ENCODE measurements around the gene TENM4. TPM values are rescaled to one million over a fixed set of nuclear protein-coding genes. Genes with fewer than 3 reads are reported as not detected.
"Not testable (repeated sequence)": the region's sequence is repeated elsewhere in the genome, so short reads cannot be mapped to it uniquely, and the experiment has no call there.

TENM4 gene
- total RNA-seq, 1 donor from 2014 or later: 0.21 TPM

DNA sequence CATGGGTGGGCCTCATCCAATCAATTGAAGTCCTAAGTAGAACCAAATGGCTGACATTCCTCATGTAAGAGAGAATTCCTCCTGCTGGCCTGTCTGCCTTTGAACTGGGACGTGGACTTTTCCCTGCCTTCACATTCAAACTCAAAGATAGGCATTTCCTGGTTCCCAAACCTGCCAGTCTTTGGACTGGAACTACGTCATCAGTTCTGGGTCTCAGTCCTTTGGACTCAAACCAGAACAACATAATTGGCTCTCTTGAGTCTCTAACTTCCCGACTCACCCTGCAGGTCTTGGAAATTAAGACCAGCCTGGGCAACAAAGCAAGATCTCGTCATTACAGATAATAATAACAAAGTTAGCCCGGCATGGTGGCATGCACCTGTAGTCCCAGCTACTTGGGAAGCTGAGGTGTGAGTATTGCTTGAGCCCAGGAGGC lies 827.4 kb downstream of the TENM4 start:
- DNase-seq (ENCODE audit: low read depth): no peak

DNA sequence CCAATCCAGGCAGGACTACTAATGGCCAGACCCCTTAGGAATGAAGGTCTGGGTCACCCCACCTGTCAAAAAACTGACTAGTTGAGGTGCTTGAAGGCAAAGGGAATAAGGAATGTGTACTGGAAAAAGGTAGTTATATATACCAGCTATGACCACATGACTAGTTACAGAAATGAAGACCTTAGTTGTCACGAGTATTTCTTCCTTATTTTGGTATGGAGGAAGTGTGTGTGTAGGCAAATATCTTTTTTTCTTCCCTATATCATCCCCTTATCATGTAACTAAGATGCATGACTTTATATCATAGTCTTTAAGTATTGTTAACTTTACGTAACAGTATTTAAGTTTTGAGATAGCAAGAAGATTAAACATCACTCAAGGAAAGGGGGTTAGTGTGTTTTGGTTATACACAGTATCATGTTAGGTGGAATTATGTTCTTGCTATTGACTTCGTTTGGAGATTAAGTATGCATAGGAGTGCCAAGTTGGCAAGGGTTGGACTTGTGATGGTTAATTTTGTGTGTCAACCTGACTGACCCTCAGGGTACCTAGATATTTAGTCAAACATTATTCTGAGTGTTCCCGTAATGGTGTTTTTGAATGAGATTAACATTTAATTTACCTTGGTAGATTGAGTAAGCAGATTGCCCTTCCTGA lies 828.0 kb downstream of the TENM4 start:
- no peak for DNase-seq (ENCODE audit: low read depth)

DNA sequence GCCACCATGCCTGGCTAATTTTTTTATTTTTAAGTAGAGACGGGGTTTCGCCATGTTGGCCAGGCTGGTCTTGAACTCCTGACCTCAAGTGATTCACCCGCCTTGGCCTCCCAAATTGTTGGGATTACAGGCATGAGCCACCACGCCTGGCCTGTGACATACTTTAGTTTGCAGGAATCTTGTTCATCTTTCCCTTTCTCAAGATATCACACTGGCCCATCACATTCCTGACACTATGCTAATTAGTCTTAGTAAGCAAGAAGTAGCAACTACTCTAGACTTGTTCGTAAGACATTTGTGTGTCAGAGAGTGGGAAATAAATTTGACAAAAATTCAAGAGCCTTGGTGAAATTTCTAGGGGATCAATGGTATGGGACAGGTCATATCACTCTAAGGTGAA lies 831.5 kb downstream of the TENM4 start:
- not testable (repeated sequence) for DNase-seq (ENCODE audit: low read depth)

DNA sequence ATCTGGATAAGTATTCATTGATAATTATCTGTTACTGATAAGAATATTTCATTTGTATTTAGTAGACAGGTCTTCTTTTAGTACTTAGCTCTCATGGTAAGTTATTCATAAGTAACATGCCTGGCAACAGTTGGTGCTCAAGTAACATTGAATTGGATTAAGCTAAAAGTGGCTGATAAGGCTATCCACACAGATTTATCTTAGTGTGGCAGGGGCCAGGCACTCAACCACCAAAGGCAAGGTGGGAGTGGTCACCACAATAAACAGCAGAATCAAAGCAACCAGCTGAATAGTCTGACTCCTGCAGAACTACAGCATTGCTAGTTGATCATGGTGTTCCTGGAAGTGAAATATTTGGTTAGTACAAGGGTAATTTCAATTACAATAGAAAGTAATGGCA lies 833.1 kb downstream of the TENM4 start:
- DNase-seq (ENCODE audit: low read depth): no peak

DNA sequence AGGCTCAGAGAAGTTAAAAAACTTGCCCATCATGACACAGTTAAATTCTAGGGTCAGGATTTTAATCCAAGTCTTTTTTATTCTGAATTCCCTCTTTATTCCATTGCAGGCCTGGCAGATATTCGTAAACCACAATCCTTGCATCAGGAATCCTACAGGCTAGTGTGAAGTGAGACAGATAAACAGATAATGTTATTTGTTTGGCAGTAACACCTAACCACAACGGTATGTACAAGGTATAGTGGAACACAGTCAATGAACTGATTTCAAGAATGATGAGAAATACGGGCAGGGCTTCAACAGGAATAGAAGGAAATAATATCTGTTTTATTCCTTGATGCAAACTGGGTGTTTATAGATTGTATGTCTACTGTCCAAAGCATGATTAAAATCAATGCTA lies 834.2 kb downstream of the TENM4 start:
- DNase-seq (ENCODE audit: low read depth): no peak

DNA sequence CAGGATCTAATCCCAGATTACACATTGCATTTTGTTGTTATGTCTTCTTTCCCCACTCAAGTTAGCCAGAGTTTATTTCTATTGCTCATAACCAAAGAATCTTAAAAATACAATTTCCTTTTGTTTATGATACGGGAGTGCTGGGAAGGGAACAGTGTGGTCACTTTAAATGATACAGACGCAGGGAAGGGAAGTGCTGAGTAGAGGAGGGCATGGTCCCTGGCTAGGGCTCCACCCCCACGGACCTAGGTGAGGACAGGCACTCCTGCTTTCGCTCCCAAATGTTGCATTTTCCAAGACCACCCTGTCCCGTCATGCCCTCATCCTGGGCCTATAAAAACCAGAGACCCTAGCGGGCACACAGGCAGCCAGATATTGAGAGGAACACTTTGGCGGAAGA lies 835.5 kb downstream of the TENM4 start:
- no peak for DNase-seq (ENCODE audit: low read depth)

DNA sequence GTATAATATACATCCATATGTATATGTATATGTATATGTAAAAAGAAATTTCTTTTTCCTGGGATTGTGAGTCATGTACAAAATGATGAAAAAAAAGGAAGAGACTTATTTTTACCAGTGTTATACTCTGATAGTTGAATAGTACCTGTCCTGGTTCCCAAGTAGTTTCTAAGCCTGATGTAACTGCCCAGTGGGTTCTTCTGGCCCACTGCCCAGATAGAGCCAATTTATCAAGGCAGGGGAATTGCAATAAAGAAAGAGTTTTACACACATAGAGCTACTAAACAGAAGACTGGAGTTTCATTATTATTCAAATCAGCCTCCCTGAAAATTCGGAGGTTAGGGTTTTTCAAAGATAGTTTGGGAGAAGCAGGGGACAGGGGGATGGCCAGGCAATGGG lies 837.0 kb downstream of the TENM4 start:
- no peak for DNase-seq (ENCODE audit: low read depth)

MicroRNAs within 50 kb of the gene (microRNA counts, 767-probe panel; counts per million panel counts)
- microRNA hsa-miR-708-5p: not detected

Small RNA genes lying within 50 kb of the gene (microRNA-seq; reads per million reads assigned to microRNA genes)
- gene MIR5579 (not detected), gene MIR708 (62.8 reads per million, percentile 50 among the genes with 10 or more reads in this experiment)
